Right ventricle myocardium superior (tissue), 1 donor: ENCODE results near the gene GJB2. TPM values are rescaled to one million over a fixed set of nuclear protein-coding genes. Genes with fewer than 3 reads are reported as not detected.

Experiments used
- ATAC-seq: fragments of 200-7000 bp; cut with Tn5 transposase; one replicate; pipeline ENCODE4 v1.9.1; 2020; ENCODE audit warnings: mild to moderate bottlenecking; ENCODE audit not compliant: poor library complexity
- DNase-seq: peaks from one replicate; pipeline ENCODE4 v3.0.0-alpha.2; 2020
- intact Hi-C: fragments of 100-400 bp; cut with DNase I; formaldehyde crosslinking; loops from one replicate; pipeline ENCODE4 v1.11.2; 2022
- total RNA-seq: library from RNA; stranded (reverse); fragmentation: NEBNext Ultra II Directional; extraction: Animal tissue kit (Norgen Biotek cat#: 25700); gene quantifications from one replicate; pipeline ENCODE4 v1.2.1, GENCODE V29; 2021
- donor health status: DM: no; HTN: yes; CAD: no; lungs with severe emphysema.

The GJB2 gene
- total RNA-seq, 1 donor from 2014 or later = 0.38 TPM

DNA sequence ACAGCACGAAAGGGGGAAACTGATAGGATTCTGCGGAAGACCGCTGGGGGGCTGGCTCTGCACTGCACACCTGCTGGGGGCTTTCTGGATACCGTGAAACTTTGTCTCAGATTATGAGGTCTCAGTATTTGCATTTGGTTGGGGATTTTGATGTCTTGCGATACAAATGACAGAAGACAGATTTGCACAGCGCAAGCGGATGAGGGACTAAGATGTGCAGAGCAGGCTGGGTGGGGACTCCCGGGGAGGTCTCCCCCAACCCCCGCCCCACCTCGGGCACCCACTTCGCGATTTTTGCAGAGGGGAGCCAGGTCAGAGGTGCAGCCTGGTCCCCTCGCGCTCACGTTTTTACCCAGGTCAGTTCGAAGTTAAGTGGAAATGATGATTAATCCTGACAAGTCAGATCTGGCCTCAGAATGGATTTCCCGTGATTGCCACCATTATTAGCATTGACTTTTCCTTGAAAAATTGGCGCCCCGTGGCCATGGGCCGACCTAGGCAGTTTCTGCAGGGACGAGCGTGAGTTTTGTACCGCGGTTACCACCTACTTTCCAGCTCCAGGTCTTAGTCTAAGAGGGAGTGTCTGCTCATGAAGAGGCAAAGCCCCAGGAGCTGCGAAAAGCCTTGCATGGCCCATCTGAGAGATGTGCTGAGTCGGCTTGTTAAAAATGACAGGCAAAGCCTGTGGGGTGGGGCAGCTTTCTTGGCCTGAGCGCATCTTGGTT lies 1.3 kb upstream of the GJB2 start:
- intact Hi-C loops = no loop called here
- DNase-seq (no peak), ATAC-seq (no peak)

DNA sequence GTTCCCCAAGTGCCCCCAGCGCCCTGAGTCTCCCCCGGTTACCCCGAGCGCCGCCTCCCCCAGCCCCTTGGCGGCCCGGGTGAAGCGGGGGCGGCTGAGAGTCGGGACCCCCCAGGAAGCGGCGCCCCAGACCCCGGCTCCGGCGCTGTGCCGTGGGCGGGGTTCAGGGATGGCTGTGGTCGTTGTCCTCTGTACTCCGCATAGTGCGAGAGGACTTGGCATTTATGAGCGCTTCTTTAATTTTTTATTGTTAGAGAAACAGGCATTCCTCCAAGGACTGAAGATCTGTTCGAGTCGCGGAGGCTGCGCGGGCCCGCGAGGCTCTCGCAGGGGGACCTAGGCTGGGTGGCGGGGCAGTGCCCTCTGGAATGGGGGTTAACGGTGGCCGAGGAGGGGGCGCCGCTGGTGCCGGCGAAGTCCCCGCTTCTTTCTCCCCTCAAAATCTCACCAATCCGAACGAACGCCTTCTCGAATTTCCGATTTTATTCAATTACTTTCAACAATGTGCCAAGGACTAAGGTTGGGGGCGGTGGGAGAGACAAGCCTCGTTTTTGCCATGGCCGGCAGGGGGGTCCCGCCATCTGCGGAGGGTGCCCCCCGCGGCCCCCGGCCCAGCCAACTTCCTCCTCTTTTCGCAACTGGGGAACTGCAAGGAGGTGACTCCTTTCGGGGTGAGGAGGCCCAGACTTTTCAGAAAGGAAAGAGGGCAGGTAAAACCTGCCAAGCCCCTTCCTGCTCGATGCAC lies 596 bp upstream of the GJB2 start:
- ATAC-seq = peak; percentile 15
- DNase-seq = no peak
- intact Hi-C loops = no loop called here

DNA sequence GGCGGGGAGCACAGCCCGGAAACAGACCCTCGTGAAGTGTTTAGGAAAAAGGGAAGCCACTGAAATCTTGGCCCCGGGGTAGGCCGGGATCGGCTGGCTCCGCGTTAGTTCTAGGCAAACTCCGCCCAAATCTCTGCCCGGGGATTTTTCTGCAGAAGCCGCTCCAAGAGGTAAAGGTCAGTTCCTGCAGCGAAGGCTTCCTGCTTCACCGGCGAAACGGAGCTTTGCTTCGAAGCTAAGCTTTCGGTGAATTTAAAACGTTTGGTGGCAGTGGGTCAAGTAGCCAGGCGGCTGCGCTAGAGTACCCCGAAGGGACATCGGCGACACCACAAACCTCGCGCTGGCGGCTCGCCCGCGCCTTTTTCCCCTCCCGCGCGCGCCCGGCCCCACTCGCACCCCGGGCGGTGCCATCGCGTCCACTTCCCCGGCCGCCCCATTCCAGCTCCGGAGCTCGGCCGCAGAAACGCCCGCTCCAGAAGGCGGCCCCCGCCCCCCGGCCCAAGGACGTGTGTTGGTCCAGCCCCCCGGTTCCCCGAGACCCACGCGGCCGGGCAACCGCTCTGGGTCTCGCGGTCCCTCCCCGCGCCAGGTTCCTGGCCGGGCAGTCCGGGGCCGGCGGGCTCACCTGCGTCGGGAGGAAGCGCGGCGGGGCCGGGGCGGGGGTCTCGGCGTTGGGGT lies 441 bp downstream of the GJB2 start:
- DNase-seq (no peak), ATAC-seq (peak; percentile 52)
- intact Hi-C loops = no loop called here

DNA sequence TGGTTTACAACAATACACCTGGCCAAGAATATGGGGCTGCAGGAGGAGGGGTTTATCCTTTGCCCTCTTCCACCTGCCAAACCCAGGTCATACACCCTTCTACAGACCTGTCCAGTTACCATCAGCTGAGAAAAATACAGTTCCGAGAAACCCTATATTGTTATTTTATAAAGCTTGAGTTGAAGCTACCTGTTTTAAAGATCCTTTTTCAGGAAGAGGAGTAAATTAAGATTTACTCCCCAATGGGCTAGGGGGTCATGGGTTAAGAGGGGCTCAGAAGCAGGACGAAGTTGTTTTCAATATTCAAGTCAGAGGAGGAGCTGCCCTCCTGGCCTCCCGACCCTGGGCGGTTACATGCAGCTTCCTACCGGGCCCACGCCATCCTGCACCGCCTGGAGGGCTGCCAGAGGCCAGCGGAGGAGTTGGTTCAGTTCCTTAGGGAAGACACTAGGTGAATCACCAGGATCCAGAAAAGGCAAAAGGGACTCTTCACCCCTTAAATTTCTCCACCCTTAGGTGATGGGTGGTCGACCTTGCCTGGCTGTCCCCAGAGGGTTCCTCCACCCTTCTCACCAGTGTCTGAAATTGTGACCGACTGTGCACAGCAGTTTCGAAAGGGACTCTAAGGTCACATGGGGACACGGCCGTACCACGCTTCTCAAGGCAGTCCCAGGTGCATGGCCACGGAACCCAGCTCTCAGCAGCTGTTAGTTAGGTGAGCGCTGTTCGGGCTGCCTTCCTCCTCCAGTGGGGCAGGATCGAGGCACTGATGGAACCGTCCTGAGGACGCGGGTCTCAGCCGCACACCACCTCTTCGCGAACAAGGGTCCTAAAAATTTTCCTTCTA lies 1.2 kb downstream of the GJB2 start:
- DNase-seq (no peak), ATAC-seq (peak; percentile 23)
- intact Hi-C loops = no loop called here

DNA sequence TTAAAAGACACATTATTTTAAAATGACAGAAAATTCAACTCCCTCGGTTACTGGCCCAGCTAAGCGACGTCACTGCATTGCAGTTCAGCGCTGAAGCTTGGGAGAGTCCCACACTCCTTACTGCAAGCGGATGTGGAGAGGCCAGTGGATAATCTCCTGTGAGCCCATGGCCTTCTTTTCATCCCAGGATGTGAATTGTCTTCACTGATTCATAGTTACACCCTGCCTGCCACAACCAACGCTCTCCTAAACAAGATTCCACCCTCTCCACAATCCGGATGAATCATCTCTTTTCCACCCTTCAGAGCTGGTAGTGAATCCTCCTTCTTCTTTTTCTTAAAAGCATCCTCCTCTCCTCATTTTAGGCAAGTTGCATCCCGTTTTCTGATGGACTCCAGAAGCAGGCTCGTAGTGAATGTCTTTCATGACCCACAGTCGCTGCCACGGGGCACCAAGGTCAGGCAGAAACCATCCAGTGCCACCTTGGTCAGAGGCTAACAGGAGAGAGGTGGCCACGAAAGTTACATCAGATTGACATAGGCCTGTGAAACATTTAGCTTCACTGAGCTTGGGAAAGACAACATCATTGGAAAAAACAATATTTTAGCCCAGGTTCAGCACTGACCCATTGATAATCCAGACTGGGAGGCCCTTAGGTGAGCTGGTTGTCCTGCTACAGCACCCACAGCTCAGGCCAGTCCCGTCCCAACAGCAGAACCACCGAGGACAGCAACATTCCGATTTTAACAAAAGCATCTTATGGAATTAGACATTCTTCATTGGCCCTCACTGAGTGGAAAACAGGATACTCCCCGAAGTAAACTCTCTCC lies 2.0 kb downstream of the GJB2 start:
- DNase-seq = no peak
- ATAC-seq = no peak
- intact Hi-C loops = no loop called here

DNA sequence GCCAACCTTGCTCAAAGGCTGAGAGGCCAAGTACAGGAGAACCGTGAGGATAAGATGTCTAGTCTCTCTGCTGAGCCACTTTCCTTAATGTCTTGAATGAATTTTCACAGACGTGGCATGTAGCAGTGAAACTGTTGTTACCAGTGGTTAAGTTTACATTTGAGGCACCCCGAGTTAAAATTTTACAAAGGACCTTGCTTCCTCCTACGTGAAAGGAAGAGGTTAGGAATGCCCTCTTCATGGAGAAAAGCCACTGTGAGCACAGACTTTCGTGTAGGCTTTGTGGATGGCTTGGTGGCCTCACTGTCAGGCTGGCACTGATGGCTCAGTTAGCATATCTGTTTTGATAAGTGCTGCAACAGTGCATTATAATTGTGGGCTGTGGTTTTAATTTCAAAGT lies 2.7 kb downstream of the GJB2 start:
- intact Hi-C loops = no loop called here
- ATAC-seq = no peak
- no peak for DNase-seq

DNA sequence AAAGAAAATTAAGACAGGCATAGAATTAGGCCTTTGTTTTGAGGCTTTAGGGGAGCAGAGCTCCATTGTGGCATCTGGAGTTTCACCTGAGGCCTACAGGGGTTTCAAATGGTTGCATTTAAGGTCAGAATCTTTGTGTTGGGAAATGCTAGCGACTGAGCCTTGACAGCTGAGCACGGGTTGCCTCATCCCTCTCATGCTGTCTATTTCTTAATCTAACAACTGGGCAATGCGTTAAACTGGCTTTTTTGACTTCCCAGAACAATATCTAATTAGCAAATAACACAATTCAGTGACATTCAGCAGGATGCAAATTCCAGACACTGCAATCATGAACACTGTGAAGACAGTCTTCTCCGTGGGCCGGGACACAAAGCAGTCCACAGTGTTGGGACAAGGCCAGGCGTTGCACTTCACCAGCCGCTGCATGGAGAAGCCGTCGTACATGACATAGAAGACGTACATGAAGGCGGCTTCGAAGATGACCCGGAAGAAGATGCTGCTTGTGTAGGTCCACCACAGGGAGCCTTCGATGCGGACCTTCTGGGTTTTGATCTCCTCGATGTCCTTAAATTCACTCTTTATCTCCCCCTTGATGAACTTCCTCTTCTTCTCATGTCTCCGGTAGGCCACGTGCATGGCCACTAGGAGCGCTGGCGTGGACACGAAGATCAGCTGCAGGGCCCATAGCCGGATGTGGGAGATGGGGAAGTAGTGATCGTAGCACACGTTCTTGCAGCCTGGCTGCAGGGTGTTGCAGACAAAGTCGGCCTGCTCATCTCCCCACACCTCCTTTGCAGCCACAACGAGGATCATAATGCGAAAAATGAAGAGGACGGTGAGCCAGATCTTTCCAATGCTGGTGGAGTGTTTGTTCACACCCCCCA lies 3.8 kb downstream of the GJB2 start:
- intact Hi-C loops = no loop called here
- ATAC-seq (no peak), DNase-seq (peak; percentile 52)

DNA sequence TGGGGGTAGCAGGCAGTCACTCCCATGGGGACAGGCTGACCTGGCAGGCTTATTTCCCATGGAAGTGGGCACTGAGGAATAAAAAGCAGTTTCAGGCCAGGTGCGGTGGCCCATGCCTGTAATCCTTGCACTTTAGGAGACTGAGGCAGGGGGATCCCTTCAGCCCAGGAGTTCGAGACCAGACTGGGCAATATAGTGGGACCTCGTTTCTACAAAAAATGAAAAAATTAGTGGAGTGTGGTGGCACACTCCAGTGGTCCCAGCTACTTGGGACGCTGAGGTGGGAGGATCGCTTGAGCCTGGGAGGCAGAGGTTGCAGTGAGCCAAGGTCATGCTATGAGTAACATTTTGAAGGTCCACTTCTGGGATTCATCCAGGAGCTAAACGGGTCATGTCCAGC lies 6.0 kb downstream of the GJB2 start:
- ATAC-seq (no peak), DNase-seq (no peak)
- intact Hi-C loops = no loop called here

DNA sequence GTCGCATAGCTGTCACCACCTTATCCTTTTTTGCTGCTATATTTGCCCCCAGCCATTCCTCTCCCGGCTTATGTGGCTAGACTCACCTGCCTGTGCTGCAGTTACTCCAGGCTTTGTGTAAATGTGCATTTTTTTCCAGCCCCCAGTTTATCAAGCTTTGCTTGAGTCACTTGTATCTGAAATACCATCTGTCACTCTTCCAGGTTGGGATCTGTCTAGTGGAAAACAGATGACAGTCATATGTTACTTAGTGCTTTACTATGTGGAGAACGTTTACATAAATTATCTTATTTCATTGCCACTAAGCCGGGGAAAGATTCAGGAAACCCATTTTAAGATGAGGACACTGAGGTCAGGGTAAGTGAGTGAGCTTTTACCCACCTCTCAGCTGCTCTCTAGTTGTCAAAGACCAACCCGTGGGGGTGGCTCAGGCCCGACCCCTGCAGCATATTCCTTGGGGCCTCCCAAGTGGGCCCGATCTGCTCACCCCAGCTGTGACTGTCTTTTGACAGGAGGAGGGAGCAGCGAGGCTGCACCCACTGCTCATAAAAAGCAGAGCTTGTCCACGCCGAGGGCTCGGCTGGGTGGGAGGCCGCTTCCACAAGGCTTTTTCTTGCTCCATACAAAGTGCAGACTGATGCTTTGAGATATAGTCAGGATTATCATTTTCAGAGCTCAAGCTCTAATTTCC lies 7.2 kb downstream of the GJB2 start:
- ATAC-seq (no peak), DNase-seq (no peak)
- intact Hi-C loops = no loop called here

DNA sequence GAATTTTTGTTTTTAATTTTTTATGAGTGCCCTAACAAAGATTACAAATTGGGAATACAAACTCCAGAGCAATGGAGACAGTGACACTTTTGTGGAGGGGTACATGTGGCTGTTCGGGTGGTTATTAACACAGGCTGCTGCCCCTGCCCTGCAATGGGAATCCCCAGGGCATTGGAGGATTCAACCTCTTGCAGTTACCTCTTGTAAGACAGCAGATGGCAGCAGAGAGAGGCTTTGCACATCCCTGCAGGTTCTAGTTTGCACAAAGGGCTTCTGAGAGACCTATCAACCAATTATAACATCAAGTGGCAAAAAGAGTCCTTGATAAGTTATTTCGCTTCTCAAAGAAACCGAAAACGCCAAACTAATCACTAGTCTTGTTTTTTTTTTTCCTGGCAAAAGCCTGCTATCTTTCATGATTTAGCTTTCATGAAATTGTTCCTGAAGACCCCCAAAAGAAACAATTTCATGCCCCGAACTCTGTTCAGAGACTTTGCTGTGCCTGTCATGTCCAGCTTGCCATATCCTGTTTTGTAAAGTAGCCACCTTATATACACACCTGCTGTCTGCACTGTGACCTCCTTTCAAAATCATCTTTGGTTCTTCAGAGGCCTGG lies 10.4 kb downstream of the GJB2 start:
- DNase-seq = no peak
- intact Hi-C loops = loop anchor here (5.0 kb wide), 1 partner anchor 740 kb away; no protein-coding TSS in a partner anchor
- peak; percentile 90 for ATAC-seq

DNA sequence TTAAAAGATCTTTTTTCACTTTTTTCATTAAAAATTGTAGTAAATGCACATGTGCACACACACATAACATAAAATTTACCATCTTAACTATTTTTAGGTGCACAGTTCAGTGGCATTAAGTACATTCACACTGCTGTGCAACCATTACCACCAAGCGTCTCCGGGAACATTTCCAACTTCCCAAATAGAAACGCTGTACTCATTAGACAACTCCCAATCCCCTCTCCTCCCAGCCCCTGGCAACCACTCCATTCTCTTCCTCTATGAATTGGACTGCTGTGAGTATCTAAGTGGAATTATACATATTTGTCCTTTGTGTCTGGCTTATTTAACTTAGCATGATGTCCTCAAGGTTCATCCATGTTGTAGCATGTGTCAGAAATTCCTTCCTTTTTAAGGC lies 11.6 kb downstream of the GJB2 start:
- DNase-seq (no peak), ATAC-seq (peak; percentile 42)
- intact Hi-C loops = loop anchor here (5.0 kb wide), 1 partner anchor 741 kb away; no protein-coding TSS in a partner anchor

DNA sequence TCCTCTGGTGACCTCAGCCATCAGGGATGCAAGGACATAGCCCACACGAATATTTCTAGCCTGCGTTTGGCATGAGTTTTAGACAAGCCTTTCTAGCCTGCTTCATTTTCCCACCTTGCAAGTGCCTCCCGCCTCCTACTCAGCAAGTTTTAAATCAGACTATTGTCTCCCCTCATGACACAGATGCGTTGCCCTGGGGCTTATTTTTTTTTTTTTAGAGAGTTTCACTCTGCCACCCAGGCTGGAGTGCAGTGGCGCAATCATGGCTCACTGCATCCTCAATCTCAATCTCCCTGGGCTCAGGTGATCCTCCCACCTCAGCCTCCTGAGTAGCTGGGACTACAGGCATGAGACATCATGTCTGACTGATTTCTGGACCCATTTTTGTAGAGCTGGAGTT lies 14.6 kb downstream of the GJB2 start:
- no peak for ATAC-seq
- intact Hi-C loops = no loop called here
- no peak for DNase-seq

DNA sequence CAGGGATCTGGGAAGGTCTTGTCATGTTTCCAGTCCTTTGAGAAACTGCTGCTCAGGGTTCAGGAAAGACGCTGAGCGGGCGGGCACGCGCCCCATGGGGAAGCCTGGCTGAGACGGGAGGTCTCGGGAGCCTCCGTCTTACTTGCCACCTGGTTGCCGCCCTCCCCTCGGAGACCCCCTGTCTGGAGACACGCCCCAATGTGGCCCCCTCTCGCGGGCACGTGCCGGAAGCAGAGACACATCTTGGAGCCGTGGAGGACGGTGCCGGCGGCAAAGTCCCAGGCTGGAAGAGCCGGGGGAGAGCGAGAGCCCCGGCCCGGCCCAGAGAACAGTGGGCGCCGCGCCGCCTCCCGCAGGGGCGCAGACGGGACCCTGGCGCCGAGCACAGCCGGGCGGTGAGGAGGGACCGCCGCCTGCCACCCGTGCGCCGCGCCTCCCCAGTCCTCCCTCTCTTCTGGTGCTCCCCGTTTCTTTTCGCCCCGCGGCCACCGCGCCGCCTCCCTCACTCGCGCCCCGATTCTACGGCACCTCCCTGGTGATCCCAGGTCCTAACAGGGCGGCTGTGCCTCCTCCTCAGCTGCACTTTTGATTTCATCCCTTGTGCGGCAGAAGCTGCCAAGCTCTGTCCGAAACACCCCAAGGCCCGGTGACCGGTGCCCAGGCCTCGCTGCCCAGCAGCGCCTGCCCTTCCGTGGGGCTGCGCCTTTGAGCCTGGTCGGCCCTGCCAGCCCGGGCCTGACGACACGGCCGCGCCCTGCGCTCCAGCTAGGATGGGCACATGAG lies 15.5 kb downstream of the GJB2 start:
- ATAC-seq (peak; percentile 8), DNase-seq (no peak)
- intact Hi-C loops = no loop called here

DNA sequence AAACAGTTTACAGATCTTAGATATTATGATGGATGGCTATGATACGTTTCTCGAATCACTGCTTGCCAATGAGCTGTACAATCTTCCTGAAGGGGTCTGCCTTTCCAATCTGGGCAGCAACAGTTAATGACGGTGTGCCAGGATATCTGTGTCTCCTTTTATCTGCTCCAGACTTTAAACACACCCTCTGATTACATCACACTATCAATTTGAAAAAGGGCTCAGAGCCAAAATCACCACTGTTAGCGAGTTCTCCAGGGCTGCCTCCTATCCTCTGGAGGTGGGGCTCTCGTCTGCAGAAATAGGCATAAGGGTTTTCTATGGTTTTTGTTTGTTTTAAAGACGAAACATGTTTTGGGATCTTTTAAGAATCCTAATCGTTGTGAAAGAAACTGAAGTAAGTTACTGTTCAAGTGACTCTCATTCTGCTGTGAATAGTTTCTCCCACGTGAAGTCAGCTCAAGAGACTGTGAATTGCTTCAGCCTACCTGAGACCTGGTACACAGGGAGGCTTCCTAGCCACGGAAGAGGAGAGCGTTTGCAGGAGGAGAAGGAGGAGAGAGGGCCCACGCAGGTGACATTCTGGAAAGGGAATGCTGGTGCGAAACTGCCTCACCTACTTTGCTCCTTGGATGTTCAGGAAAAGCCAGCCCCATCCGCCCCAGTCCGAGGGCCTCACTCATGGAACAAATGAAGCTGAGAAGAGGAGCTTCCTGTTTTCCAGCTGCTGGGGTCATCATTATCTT lies 16.7 kb downstream of the GJB2 start:
- intact Hi-C loops = no loop called here
- DNase-seq (no peak), ATAC-seq (no peak)

DNA sequence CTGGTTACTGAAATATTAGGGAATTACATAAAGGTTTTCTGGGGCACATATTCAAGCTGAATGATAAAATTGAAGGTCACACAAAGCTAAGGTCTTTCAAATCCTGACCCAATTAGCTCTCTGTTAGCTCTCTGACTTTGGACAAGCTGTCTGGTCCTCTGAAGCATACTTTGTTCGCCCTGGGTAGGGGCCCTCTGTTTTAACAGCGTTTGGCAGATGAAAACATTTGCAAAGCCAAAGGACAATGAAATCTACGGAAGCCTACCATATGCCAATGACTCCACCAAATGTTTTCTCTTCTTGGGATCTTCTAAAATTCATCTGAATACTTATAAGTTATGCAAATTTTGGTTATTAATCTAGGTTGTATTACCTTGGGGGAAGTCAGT lies 17.3 kb downstream of the GJB2 start:
- ATAC-seq = no peak
- DNase-seq = no peak
- intact Hi-C loops = no loop called here
